22Rv1 (cell line): ENCODE measurements around the gene HS3ST3A1.

Source experiments
- ZFX ChIP-seq: fragments of 450-650 bp; IDR thresholded peaks from 2 replicates; pipeline ENCODE4 v1.6.1; 2017; ENCODE audit warnings: antibody characterized with exemption, borderline replicate concordance
- TF ChIP-seq, protein P1 (sequence below): fragments of 450-650 bp; IDR thresholded peaks from 2 replicates; pipeline ENCODE4 v1.5.1; 2017; ENCODE audit warnings: mild to moderate bottlenecking

DNA sequence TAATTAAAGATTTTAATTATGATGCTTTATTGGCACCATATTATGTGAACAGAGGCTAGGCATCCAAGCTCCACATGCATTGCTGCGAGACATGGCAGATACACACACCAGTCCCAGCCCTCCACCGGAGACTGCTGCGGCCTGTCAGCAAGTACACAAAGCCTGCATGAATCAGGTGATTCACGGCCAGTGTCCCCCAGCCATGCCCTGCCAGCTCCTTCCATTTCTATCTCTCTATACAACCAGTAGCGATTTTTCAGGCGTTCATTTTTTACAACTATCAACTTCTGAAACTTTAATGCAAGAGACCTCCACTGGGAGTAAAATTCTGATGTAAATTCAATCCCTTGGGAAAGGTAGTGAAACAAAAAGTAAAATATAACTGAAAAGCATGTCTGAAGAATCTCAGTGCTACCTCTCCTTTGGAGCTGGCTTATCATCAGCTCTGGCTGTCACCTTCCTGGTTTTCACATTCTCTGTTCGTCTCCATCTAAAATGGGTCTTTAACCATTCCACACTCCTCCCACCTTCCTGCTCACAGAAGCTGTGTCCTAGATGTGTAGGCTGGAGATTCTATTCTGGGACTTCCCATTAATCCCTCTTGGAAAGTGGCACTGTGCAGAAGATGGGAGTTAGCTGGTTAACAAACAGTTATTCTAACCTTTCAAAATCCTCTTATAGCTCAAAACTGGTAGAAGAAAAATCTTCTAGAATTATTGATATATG is 32.2 kb downstream of the HS3ST3A1 start:
- TF ChIP-seq, protein P1, sequence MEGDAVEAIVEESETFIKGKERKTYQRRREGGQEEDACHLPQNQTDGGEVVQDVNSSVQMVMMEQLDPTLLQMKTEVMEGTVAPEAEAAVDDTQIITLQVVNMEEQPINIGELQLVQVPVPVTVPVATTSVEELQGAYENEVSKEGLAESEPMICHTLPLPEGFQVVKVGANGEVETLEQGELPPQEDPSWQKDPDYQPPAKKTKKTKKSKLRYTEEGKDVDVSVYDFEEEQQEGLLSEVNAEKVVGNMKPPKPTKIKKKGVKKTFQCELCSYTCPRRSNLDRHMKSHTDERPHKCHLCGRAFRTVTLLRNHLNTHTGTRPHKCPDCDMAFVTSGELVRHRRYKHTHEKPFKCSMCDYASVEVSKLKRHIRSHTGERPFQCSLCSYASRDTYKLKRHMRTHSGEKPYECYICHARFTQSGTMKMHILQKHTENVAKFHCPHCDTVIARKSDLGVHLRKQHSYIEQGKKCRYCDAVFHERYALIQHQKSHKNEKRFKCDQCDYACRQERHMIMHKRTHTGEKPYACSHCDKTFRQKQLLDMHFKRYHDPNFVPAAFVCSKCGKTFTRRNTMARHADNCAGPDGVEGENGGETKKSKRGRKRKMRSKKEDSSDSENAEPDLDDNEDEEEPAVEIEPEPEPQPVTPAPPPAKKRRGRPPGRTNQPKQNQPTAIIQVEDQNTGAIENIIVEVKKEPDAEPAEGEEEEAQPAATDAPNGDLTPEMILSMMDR, result no peak
- no peak for TF ChIP-seq ZFX
